SU-DHL-6 (cell line): Measurements from ENCODE around the gene DACT1.
"Not testable (repeated sequence)": the region's sequence is repeated elsewhere in the genome, so short reads cannot be mapped to it uniquely, and the experiment has no call there.

ENCODE experiments used
- H2AFZ ChIP-seq: fragments of 200-600 bp; sonication (generic); 2 replicates; pipeline ENCODE4 v1.6.1; 2014; ENCODE audit warnings: low read depth, mild to moderate bottlenecking, moderate library complexity, mixed read lengths, antibody characterized with exemption, low read length; ENCODE audit not compliant: severe bottlenecking
- H3F3A ChIP-seq: fragments of 200-600 bp; shearing (Covaris generic); 2 replicates; pipeline ENCODE4 v1.6.0; 2016; ENCODE audit warnings: antibody characterized with exemption, mild to moderate bottlenecking; ENCODE audit not compliant: insufficient read depth
- H3K27ac ChIP-seq: fragments of 200-600 bp; sonication (generic); 2 replicates; pipeline ENCODE4 v1.5.1; 2016; ENCODE audit warnings: low read depth, mild to moderate bottlenecking, low read length, moderate library complexity, mixed read lengths
- H3K27me3 ChIP-seq: fragments of 200-600 bp; sonication (generic), shearing (Covaris generic); 2 replicates; pipeline ENCODE4 v1.6.0; 2014; ENCODE audit warnings: mild to moderate bottlenecking, low read length
- H3K36me3 ChIP-seq: fragments of 200-600 bp; sonication (generic); 2 replicates; pipeline ENCODE4 v1.6.1; 2014; ENCODE audit warnings: mild to moderate bottlenecking, low read length, mixed read lengths
- H3K4me2 ChIP-seq: fragments of 300-600, 200-600 bp; shearing (Covaris generic), sonication (generic); 2 replicates; pipeline ENCODE4 v1.6.0; 2014; ENCODE audit warnings: low read length, low read depth, mild to moderate bottlenecking; ENCODE audit not compliant: poor library complexity, severe bottlenecking
- H3K4me3 ChIP-seq: fragments of 200-600 bp; sonication (generic); 2 replicates; pipeline ENCODE4 v1.5.1; 2014; ENCODE audit warnings: antibody characterized with exemption, low read length, mild to moderate bottlenecking, mixed read lengths; ENCODE audit not compliant: insufficient read depth, poor library complexity, severe bottlenecking
- H3K79me2 ChIP-seq: fragments of 200-600 bp; sonication (generic); 2 replicates; pipeline ENCODE4 v1.6.1; 2014; ENCODE audit warnings: mild to moderate bottlenecking, low read length, moderate library complexity; ENCODE audit not compliant: insufficient read depth
- H3K9ac ChIP-seq: fragments of 200-600 bp; sonication (generic); 2 replicates; pipeline ENCODE4 v1.7.0; 2014; ENCODE audit warnings: mild to moderate bottlenecking, low read length
- H3K9me2 ChIP-seq: fragments of 200-600 bp; sonication (generic); replicated peaks from 2 replicates; pipeline ENCODE4 v1.6.1; 2014; ENCODE audit warnings: low read length; ENCODE audit not compliant: insufficient read depth
- H3K9me3 ChIP-seq: fragments of 200-600 bp; sonication (generic); 2 replicates; pipeline ENCODE4 v1.6.1; 2014; ENCODE audit warnings: low read length, mixed read lengths; ENCODE audit not compliant: insufficient read depth
- H4K20me1 ChIP-seq: fragments of 200-600 bp; sonication (generic); 2 replicates; pipeline ENCODE4 v1.6.1; 2014; ENCODE audit warnings: low read depth, mild to moderate bottlenecking, antibody characterized with exemption, low read length, moderate library complexity, mixed read lengths
- CTCF ChIP-seq: fragments of 200-600 bp; sonication (generic); IDR thresholded peaks from one replicate; pipeline ENCODE4 v1.5.1; 2017; ENCODE audit warnings: antibody characterized with exemption, mild to moderate bottlenecking, low read length, moderate library complexity; ENCODE audit not compliant: insufficient read depth, poor library complexity, severe bottlenecking
- EZH2phosphoT487 ChIP-seq: fragments of 200-600 bp; sonication (generic), shearing (Covaris generic); conservative IDR thresholded peaks from 2 replicates; pipeline ENCODE4 v1.6.1; 2018; ENCODE audit warnings: mild to moderate bottlenecking, antibody characterized with exemption, low read length, moderate library complexity, mixed read lengths

Gene DACT1, protein sequence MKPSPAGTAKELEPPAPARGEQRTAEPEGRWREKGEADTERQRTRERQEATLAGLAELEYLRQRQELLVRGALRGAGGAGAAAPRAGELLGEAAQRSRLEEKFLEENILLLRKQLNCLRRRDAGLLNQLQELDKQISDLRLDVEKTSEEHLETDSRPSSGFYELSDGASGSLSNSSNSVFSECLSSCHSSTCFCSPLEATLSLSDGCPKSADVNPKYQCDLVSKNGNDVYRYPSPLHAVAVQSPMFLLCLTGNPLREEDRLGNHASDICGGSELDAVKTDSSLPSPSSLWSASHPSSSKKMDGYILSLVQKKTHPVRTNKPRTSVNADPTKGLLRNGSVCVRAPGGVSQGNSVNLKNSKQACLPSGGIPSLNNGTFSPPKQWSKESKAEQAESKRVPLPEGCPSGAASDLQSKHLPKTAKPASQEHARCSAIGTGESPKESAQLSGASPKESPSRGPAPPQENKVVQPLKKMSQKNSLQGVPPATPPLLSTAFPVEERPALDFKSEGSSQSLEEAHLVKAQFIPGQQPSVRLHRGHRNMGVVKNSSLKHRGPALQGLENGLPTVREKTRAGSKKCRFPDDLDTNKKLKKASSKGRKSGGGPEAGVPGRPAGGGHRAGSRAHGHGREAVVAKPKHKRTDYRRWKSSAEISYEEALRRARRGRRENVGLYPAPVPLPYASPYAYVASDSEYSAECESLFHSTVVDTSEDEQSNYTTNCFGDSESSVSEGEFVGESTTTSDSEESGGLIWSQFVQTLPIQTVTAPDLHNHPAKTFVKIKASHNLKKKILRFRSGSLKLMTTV

DNA sequence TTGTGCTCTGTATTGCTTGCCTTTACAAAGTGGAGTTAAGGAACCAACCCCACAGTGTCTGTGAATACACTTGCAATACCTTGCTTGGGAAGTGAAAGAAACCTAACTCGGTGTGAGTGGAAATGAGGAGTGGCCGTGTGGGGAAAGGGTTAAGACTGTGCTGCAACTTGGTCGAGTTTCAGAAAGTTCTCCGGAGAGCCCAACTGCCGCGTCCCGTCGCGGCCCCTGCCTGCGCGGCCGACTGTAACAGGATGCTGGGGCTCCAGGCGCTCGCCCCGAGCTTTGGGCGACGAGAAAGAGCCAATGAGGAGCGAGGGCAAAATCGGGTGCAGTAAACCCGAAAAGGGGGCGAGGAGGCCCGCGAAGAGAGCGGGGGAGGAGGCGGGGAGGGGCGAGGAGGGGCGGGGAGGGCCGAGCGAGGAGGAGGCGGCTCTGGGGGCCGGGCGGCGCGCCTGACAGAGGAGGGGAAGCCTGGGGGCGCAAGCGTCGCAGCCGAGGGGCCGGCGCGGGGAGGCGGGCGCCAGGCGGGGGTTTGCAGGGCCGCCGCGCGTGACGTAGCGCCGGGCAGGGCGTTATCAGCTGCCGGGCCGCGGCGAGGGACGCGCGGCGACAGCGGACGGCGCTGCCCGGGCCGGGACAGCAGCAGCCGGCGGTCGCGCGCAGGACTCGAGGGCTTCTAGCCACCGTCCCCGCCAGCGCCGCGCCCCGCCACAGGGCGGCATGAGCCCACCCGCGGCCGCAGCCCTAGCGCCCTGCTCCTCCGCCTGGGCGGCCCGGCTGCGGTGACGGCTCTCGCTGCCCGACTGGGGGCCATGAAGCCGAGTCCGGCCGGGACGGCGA, at the start of gene DACT1:
TSS of gene DACT1 (plus strand) at position 572 of the 840 bp plus-strand sequence. CDS start at position 813, 241 bp downstream.
- Histone ChIP-seq H3K27me3 (0 out of 2 replicates have a peak, but pooled peaks cover 2% of the 10 kb centered on the region), H3K4me3 (peak within 1 kb of the TSS; percentile 54), H4K20me1 (no peaks in the 10 kb centered on the region), H3K79me2 (no peaks in the 10 kb centered on the region), H3F3A (0 out of 2 replicates have a peak, but pooled peaks cover 3% of the 10 kb centered on the region), H3K27ac (no peak within 1 kb of the TSS), H3K36me3 (no peaks in the 10 kb centered on the region), H3K4me2 (peak within 1 kb of the TSS; percentile 66), H3K9me2 (no peaks in the 10 kb centered on the region), H3K9me3 (no peaks in the 10 kb centered on the region), H3K9ac (peak within 1 kb of the TSS; percentile 42), H2AFZ (peak within 1 kb of the TSS; percentile 88)
- TF ChIP-seq CTCF (no peak), EZH2phosphoT487 (no peak)

- H3K4me3 ChIP-seq, H3K9me3 ChIP-seq, H3K4me2 ChIP-seq, H3K27me3 ChIP-seq, H2AFZ ChIP-seq, H3K27ac ChIP-seq, H3F3A ChIP-seq, H3K79me2 ChIP-seq, H3K9ac ChIP-seq, H3K9me2 ChIP-seq, H3K36me3 ChIP-seq, H4K20me1 ChIP-seq: not testable (repeated sequence)
Observed at GRCh38 chr14:58588321-58588720, 49.4 kb upstream of the DACT1 start.

- Histone ChIP-seq H3K36me3 (no peaks in the 10 kb centered on the region), H3K9me3 (no peaks in the 10 kb centered on the region), H2AFZ (no peak overlapping the region), H4K20me1 (no peaks in the 10 kb centered on the region), H3K9ac (no peak overlapping the region), H3K79me2 (no peaks in the 10 kb centered on the region), H3F3A (no peaks in the 10 kb centered on the region), H3K4me2 (no peak overlapping the region), H3K9me2 (no peaks in the 10 kb centered on the region), H3K27me3 (no peaks in the 10 kb centered on the region), H3K27ac (no peak overlapping the region), H3K4me3 (no peak overlapping the region)
- TF ChIP-seq EZH2phosphoT487, result no peak
- TF ChIP-seq CTCF, result no peak
Observed at GRCh38 chr14:58593977-58594376, 43.8 kb upstream of the DACT1 start.
